Esophagus squamous epithelium (tissue), 5 donors: ENCODE results near the gene C11orf16. TPM values are rescaled to one million over a fixed set of nuclear protein-coding genes. Genes with fewer than 3 reads are reported as not detected.

Experiments used
- DNase-seq: peaks from one replicate; lab custom pipeline; 2025; lab: John Stamatoyannopoulos, UW
- H3K27ac ChIP-seq, 4 donors: fragments of 200-600 bp; sonication (generic); one replicate each; pipeline ENCODE4 v1.5.1; 2016 to 2019; ENCODE audit warnings: mild to moderate bottlenecking in 1 of 4
- H3K27me3 ChIP-seq, 4 donors: fragments of 200-600 bp; sonication (generic); 1 replicate in 3 of 4; 2 replicates in 1 of 4; pipeline versions ENCODE4 v1.5.1 to v1.6.0; 2017 to 2021; ENCODE audit warnings: antibody characterized with exemption in 1 of 4
- H3K36me3 ChIP-seq, 3 donors: fragments of 200-600 bp; sonication (generic); one replicate each; pipeline ENCODE4 v1.5.1; 2016 to 2019
- H3K4me1 ChIP-seq, 3 donors: fragments of 200-600 bp; sonication (generic); one replicate each; pipeline ENCODE4 v1.5.1; 2017 to 2019
- H3K4me3 ChIP-seq, 4 donors: fragments of 200-600 bp; sonication (generic); 1 replicate in 3 of 4; 2 replicates in 1 of 4; pipeline ENCODE4 v1.5.1; 2016 to 2019; ENCODE audit warnings: mild to moderate bottlenecking in 2 of 4, moderate library complexity in 1 of 4
- H3K9me3 ChIP-seq, 3 donors: fragments of 200-600 bp; sonication (generic); one replicate each; pipeline ENCODE4 v1.5.1; 2016 to 2019
- CTCF ChIP-seq, 6 experiments: fragments of 450-650 bp in 4 of 6; fragments of 200-600 bp in 2 of 6; sonication (generic) in 2 of 6; IDR thresholded peaks; one replicate each; pipeline ENCODE4 v1.5.1; 2016 to 2019; ENCODE audit warnings: antibody characterized with exemption in 6 of 6, mild to moderate bottlenecking in 4 of 6, moderate library complexity in 4 of 6
- POLR2A ChIP-seq, 4 donors: fragments of 450-650 bp; IDR thresholded peaks; one replicate each; pipeline ENCODE4 v1.6.1; 2017; ENCODE audit warnings: antibody characterized with exemption in 4 of 4, mild to moderate bottlenecking in 4 of 4, moderate library complexity in 3 of 4
- WGBS, 2 donors: methylation state at CpG; one replicate each; pipeline ENCODE4 v1.1.5; 2018; 5-methylcytosine and 5-hydroxymethylcytosine counted together
- intact Hi-C: fragments of 100-400 bp; cut with DNase I; formaldehyde crosslinking; loops from one replicate; pipeline ENCODE4 v1.15.0; 2022
- total RNA-seq, 4 donors: library from RNA; depleted of rRNA; stranded (reverse); fragments of >200 nt; gene quantifications; one replicate each; pipeline ENCODE4 v1.1.0, GENCODE V29; 2016
- donor health status: DM: yes; HTN: yes; CAD: no.

Gene C11orf16
- total RNA-seq, 4 donors from 2014 or later = not detected

- WGBS, 2 donors = 58 to 62% methylated on average over 2 of the region's 2 CpGs
- TF ChIP-seq CTCF (IDR thresholded peaks at IDR 0.05) (no peak), POLR2A (IDR thresholded peaks at IDR 0.05) (no peak)
- Histone ChIP-seq H3K4me1 (no peaks in the 10 kb centered on the region), H3K36me3 (peaks cover 0 to 12% (median 0%) of the 10 kb centered on the region in 3 donors), H3K9me3 (no peaks in the 10 kb centered on the region), H3K27me3 (no peaks in the 10 kb centered on the region), H3K4me3 (no peak overlapping the region), H3K27ac (no peak overlapping the region)
- intact Hi-C loops = no loop called here
- no peak for DNase-seq
These were observed 38.6 kb upstream of the C11orf16 start for GRCh38 chr11:8971196-8971923.

- peaks cover 13 to 32% (median 19%) of the 10 kb centered on the region in 3 donors for H3K4me1 ChIP-seq
- DNase-seq = no peak
- peaks cover 0 to 12% (median 0%) of the 10 kb centered on the region in 3 donors for H3K36me3 ChIP-seq
- 85 to 87% methylated on average over 8 of the region's 8 CpGs for WGBS, 2 donors
- intact Hi-C loops = no loop called here
- no peaks in the 10 kb centered on the region for H3K27me3 ChIP-seq
- H3K4me3 ChIP-seq = no peak overlapping the region
- H3K9me3 ChIP-seq = no peaks in the 10 kb centered on the region
- TF ChIP-seq POLR2A (IDR thresholded peaks at IDR 0.05) (no peak), CTCF (IDR thresholded peaks at IDR 0.05) (no peak)
- no peak overlapping the region for H3K27ac ChIP-seq
These were observed 34.4 kb upstream of the C11orf16 start for GRCh38 chr11:8967184-8967583.

- 0% methylated on average over 3 to 12 of the region's 67 CpGs for WGBS, 2 donors
- H3K27me3 ChIP-seq = no peaks in the 10 kb centered on the region
- TF ChIP-seq POLR2A (IDR thresholded peaks at IDR 0.05) (peak in 3 of 4 donors; percentile 85 to 95 (median 95)), CTCF (IDR thresholded peaks at IDR 0.05) (peak in 1 of 6 experiments; percentile 25)
- H3K4me3 ChIP-seq = peak within 1 kb of the TSS; percentile 72 to 93 (median 76)
- H3K36me3 ChIP-seq = peaks cover 0 to 20% (median 0%) of the 10 kb centered on the region in 3 donors
- peaks cover 13 to 49% (median 22%) of the 10 kb centered on the region in 3 donors for H3K4me1 ChIP-seq
- intact Hi-C loops = no loop called here
- DNase-seq = peak; percentile 42
- H3K27ac ChIP-seq = peak within 1 kb of the TSS; percentile 94 to 98 (median 96)
- H3K9me3 ChIP-seq = no peaks in the 10 kb centered on the region
These were observed 31.9 kb upstream of the C11orf16 start, which contains the start of gene TMEM9B for GRCh38 chr11:8964324-8965320. Gene TMEM9B, minus strand, starts transcription at chr11:8964442. Its CDS starts 129 bp downstream, at chr11:8964313.

- intact Hi-C loops = no loop called here
- Histone ChIP-seq H3K4me1 (peaks cover 13 to 57% (median 29%) of the 10 kb centered on the region in 3 donors), H3K27me3 (no peaks in the 10 kb centered on the region), H3K36me3 (peaks cover 0 to 20% (median 0%) of the 10 kb centered on the region in 3 donors), H3K27ac (peak overlapping the region; percentile 94 to 98 (median 96)), H3K9me3 (no peaks in the 10 kb centered on the region), H3K4me3 (peak overlapping the region; percentile 72 to 93 (median 76))
- TF ChIP-seq CTCF (IDR thresholded peaks at IDR 0.05) (no peak), POLR2A (IDR thresholded peaks at IDR 0.05) (no peak)
- peak; percentile 41 for DNase-seq
- 2 to 4% methylated on average over 13 to 18 of the region's 39 CpGs for WGBS, 2 donors
These were observed 31.0 kb upstream of the C11orf16 start for GRCh38 chr11:8963569-8964323.
